GM12878 (cell line): Measurements from ENCODE around the gene UBE2F.

ENCODE experiments used
- CREB1 ChIP-seq: IDR thresholded peaks from 2 replicates; pipeline ENCODE4 v1.6.1; 2012; ENCODE audit warnings: low read depth, mild to moderate bottlenecking, inconsistent platforms
- CTCF ChIP-seq, 3 experiments: IDR thresholded peaks in 2 of 3; conservative IDR thresholded peaks in 1 of 3; 2 replicates each; pipeline ENCODE4 v1.5.1; 2011; ENCODE audit warnings: low read depth in 3 of 3, low read length in 3 of 3, mild to moderate bottlenecking in 3 of 3, control low read depth in 2 of 3, moderate library complexity in 2 of 3, inconsistent platforms in 1 of 3, mixed read lengths in 1 of 3; ENCODE audit not compliant: control insufficient read depth in 2 of 3, insufficient read depth in 1 of 3; ENCODE audit errors: extremely low read depth in 1 of 3
- EZH2 ChIP-seq: IDR thresholded peaks from 2 replicates; pipeline ENCODE4 v1.6.1; 2012; ENCODE audit warnings: low read depth, mild to moderate bottlenecking, control low read depth, inconsistent platforms, low read length, borderline replicate concordance; ENCODE audit not compliant: control insufficient read depth
- GATAD2B ChIP-seq: fragments of 450-650 bp; conservative IDR thresholded peaks from 2 replicates; pipeline ENCODE4 v1.6.1; 2017; ENCODE audit warnings: low read depth, mild to moderate bottlenecking, moderate library complexity
- POLR2AphosphoS5 ChIP-seq: IDR thresholded peaks from 2 replicates; pipeline ENCODE4 v1.6.1; 2011; ENCODE audit warnings: mild to moderate bottlenecking, low read length, inconsistent platforms
- TF ChIP-seq, protein P1 (sequence below): IDR thresholded peaks from 2 replicates; pipeline ENCODE4 v1.6.1; 2012; ENCODE audit warnings: low read depth, low read length, improper control_type of control experiment

DNA sequence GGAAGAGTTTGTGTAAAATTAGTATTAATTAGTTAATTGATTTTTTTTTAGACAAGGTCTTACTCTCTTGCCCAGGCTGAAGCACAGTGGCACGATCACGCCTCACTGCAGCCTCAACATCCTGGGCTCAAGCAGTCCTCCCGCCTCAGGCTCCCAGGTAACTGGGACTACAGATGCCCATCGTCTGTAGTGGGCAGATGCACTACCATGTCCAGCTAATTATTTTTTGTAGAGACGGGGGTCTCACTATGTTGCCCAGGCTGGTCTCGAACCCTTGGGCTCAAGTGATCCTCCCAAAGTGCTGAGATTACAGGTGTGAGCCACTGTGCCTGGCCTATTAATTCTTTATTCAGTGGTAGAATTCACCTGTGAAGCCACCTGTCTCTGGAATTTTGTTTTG, 41.1 kb downstream of the UBE2F start:
- TF ChIP-seq GATAD2B: no peak
- no peak for TF ChIP-seq EZH2
- no peak for TF ChIP-seq CTCF (IDR thresholded peaks at IDR 0.05 in 2 of 3, conservative IDR thresholded peaks at IDR 0.05 in 1 of 3; ENCODE audit: control insufficient read depth in 2 of 3, extremely low read depth in 1 of 3, insufficient read depth in 1 of 3, low read depth in 3 of 3, low read length in 3 of 3)
- TF ChIP-seq, protein P1, sequence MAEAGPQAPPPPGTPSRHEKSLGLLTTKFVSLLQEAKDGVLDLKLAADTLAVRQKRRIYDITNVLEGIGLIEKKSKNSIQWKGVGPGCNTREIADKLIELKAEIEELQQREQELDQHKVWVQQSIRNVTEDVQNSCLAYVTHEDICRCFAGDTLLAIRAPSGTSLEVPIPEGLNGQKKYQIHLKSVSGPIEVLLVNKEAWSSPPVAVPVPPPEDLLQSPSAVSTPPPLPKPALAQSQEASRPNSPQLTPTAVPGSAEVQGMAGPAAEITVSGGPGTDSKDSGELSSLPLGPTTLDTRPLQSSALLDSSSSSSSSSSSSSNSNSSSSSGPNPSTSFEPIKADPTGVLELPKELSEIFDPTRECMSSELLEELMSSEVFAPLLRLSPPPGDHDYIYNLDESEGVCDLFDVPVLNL: no peak
- TF ChIP-seq POLR2AphosphoS5: no peak
- no peak for TF ChIP-seq CREB1
